CD4-positive, alpha-beta T cell treated with Interleukin-10 for 1 hour (primary cell): ENCODE results near the gene ZBTB7C.

Source experiments
- DNase-seq: peaks from one replicate; pipeline ENCODE4 v3.0.0-alpha.2; 2020

Gene ZBTB7C

GRCh38 chr18:48182779-48183178 lies 226.4 kb downstream of the ZBTB7C start:
- DNase-seq: no peak

DNA sequence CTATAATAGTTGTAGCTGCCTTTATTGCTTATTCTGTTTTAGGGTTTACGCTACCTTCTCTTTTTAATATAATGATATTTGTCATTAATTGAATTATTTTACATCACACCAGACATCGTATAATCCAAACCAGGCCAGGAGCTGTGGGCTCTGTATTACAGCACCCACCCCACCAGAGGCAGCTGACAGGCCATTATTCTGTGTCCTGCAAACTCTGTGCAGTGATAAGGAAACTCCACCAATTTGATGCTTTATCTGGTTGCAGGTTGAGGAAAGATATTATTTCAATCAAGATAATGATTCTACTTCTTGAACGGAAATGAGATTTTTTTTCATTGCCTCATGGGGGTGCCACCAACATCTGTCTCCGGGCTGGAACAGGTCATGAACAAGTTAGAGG lies 227.3 kb downstream of the ZBTB7C start:
- DNase-seq: no peak

DNA sequence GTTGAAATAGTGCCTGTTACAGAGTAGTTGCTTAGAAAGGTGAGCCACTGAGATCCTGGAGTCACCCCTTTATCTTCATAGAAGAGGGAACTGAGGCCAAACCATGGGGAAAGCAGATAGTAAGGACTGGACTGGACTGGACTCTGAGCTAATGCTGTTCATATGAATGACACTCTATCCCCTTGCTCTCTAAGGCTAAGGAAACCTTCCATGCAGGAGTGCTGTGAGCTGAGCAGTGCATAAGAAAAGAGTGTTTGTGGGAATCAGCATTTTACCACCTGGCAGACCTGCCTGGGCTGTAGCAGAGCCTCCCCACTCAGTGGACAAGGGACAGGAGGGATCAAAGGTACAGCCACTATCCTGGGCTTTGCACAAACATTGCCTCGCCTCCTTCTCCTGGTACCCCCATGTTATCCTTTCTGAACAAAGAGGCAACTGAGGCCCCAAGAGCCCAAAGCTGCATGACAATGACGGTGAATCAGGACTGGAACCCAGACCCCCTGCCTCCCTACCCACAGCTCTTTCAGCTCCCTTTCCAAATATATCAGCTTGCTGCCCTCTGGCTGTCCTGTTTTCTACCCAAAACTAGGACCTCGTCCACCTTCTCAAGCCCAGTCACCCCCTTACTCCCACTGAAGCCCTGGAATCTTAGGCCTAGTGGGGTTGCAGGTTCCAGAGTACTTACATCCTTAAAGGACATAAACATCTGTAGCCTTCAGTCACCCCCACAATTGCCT lies 227.9 kb downstream of the ZBTB7C start:
- no peak for DNase-seq

DNA sequence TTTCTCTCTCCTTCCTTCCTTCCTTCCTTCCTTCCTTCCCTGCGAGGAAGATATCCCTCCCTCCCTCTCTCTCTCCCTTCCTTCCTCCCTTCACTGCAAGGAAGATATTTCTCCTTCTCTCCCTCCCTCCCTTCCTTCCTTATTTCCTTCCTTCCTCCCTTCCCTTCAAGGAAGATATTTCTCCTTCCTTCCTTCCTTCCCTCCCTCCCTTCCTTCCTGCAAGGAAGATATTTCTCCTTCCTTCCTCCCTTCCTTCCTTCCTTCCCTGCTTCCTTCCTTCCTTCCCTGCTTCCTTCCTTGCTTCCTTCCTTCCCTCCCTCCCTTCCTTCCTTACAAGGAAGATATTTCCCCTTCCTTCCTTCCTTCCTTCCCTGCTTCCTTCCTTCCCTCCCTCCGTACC lies 229.5 kb downstream of the ZBTB7C start:
- DNase-seq: no peak

GRCh38 chr18:48179001-48179400 lies 230.2 kb downstream of the ZBTB7C start:
- no peak for DNase-seq

- no peak for DNase-seq
Observed at GRCh38 chr18:48176909-48177308, 232.3 kb downstream of the ZBTB7C start.

DNA sequence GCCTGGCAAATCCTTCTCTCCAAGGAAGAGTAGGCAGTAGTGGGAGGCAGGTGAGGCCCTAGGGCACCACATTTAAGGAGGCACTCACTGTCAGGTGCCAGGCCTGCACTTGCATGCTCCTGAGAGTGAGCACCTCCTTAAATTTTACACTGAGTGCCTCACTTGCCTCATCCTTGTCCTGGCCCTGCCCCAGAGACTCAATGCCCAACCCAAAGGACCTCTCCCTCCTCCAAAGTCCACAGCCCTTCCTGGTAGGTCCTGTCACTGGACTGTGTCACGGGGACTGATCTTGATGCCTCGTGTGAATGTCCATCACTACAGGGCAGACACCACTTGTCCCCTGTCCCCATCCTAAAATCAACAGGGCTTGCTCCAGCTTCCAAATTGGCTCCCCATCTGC lies 235.6 kb downstream of the ZBTB7C start:
- DNase-seq: no peak

GRCh38 chr18:48172226-48173006 lies 236.8 kb downstream of the ZBTB7C start:
- no peak for DNase-seq

DNA sequence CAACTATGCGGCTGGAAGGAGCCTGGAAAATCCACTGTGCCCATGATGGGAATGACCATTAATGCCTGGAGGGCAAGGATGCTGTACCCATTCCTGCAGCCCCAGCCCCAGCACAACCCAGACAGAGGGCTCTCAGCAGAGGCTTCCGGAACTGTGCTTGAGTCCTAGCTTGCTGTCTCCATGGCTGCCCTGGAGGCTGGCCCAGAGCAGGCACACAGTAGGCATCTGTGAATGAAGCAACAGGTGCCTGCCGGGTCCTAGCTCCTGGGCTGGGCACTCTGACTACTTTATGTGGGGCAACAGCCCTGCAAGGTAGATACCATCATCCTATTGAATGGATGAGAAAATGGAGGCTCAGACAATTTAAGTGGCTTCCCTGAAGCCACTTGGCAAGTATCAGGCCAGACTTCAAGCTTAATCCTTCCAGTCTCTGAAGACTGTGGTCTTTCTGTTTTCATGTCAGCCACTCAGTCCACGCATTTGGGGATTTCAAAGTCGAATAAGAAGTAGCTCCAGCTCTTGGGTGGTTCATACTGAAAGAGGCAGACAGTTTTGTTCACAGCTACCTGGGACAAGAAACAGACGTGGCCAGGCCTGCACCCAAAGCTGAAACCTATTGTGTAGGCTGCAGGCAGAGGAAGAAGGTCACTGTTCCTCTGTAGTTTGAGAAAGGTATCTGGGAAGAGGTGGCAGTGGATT lies 237.5 kb downstream of the ZBTB7C start:
- no peak for DNase-seq

DNA sequence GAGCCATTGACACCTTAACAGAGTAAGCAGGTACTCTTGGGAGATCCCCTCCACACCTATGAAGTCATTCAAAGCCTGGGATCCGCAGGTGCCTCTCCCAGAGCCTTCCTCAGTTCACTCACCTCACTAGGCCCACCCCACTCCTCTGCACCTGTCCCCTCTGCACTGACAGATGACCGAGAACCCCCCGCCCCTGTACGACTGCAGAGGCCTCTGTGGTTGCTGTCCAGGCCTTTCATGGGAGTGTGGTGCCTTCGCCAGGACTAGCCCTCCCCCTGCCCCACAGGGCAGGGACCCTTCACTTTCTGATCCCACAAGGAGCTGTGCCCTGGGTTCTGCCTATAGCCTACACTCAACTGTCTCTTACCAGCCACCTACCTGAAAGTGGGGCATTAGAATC lies 238.5 kb downstream of the ZBTB7C start:
- no peak for DNase-seq

DNA sequence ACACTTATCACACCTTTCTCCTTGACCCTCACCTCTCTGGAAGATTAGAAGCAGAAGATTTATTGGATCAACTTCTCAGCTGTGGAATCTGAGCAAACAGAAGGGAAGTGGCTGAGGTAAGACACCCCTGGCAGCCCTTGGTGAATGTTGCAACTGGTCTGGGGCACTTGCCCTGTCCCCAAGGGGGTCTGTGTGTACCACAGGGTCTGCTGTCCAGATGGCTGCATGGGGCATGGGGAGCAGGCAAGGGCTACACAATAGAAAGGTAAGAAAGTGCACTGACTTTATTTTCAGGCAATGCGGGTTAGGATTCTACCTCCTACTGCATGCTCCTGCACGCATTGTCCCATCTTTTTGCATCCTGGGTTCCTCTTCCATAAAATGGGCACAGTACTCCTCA lies 240.3 kb downstream of the ZBTB7C start:
- no peak for DNase-seq

DNA sequence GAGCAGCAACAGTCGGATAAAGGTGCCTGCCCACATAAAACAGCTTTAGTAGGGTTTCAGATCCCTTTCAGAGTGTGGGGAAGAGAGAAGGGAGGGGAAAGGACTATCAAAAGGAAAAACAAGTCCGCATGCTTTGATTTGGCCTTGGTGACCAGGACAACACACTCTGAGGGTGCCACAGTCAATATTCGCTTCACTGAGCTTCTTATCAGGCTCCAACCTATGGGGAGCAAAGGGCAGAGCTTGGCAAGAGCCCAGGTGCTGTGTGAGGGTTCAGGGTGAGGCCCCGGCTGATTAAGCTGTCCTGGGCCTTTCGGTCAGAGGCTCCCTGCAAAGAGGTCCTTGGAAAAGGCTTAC lies 241.3 kb downstream of the ZBTB7C start:
- DNase-seq: no peak

DNA sequence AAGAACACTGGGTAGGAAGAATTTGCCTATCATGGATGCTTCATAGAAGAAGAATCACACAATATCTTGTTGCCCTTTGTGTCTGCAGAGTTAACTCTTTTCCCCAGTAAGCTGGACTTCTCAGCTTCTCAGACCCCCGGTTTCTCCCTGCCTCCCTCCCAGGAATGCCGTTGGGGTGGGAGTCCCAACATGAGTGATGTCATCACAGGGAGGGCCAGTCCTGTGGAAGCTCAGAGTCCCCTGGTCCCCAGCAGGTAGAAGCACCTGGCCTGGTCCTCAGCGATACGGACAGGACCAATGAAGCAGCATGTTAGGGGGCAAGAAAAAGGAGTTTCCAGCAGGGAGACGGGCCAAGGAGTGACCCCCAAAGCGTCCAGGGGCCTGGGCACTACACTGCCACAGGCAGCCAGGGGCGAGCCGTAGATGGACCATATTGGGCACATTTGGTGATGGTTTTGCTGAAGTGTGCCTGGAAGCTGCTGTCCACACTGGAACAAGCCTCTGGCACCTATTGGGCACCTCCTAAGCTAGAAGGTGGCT lies 242.8 kb downstream of the ZBTB7C start:
- DNase-seq: no peak

GRCh38 chr18:48165111-48165866 lies 243.9 kb downstream of the ZBTB7C start:
- DNase-seq: no peak

DNA sequence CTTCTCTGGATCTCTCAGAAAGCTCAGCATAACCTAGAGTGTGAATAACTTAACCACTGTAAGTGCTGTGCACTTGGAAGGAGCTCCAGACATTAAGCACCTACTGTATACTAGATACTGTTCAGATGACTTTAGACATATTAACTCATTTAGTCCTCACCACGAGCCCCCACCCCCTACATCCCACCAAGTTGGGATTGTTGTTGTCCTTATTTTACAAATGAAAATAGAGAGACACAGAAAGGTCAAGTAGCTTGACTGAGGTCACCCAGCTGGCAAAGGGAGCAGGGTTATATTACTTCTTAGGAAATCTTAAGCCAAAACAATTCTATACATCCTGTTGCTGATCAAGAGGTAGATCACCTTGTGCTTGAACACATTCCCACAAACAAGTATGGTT lies 244.5 kb downstream of the ZBTB7C start:
- no peak for DNase-seq

DNA sequence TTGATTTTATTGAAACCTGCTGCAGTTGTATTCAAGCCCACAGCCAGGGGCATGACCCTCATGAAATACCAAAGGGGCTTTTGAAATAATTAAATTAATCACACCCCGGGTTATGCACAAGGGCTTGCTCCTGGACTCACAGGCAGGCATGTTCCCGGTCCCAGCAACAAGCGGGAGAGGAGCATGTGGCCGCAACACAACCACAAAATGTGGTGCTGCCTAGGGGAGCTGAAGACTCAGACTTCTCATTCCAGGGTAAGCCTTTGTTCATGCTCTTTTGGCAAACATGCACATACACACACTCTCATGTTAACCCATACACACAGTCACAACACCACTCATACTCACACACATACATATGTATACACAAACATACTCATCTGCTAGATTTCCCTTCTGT lies 245.1 kb downstream of the ZBTB7C start:
- DNase-seq: no peak

GRCh38 chr18:48163738-48164115 lies 245.5 kb downstream of the ZBTB7C start:
- no peak for DNase-seq

DNA sequence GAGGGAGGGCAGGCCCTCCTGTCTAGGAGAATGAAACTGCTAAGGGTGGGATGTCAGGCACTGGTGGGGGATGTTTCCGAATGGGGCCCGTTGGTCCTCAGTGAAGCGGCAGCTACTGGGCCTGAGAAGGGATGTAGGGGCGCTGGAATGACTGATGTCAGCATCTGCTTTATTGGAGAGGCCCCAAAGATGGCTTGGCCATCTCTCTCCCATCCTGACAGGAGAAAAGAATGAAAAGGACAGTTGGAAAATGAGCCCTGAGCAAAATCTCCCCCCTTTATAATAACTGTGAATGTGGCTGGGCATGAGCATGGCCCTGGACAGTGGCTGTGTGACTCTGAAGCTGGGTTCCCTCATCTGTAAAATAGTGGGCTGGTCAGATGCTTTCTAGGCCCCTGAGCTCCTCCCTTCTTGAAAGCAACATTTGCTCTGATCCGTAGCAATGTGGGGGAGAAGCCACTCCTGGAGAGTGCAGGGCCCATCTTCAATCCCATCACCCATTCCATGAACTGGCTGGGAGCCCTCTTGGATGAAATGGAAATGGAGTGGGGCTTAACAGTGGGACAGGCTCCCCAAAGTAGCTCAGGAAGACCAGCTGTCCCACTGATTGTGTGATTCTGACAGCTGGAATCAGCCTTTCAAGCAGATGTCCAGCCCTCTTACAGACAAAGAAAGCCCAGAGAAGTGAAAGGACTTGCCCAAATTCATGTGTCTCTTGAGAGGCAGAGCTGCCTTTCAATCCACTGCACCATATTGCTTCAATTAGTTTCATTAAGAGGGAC lies 246.0 kb downstream of the ZBTB7C start:
- no peak for DNase-seq

- DNase-seq: no peak
Observed at GRCh38 chr18:48161911-48162698, 247.1 kb downstream of the ZBTB7C start.

DNA sequence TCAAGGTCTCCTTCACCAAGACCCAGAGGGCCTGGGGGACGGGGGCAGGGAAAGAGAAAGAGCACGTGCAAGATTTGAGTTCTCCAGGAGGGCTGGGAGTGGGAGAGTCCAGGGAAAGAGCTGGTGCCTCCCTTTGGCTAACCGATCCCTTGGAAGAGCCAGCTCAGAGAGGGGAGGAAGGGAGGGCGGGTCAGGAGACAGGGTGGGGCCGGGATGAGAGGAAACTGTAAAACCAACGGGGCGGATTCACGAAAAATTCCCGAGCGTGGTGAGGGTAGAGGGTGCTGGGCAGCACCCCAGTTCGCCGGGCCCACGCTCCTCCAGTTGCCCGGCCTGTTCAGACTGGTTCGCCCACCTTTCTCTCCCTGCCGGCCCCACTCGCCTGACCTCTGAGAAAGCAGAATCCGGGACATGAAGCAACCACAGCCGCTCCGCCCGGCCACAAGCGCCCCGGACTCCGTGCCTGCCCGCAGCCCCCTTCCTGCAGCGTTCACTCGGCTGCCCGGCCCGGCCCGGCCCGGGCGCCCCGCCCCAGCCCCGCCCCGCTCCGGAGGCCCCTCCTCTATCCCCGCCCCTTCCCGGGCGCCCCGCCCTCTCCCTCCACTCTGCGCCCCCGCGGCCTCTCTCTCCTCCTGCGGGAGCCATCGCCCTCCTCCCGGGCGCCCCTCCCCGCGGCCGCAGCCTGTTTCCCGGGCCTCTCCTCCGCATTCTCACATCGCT lies 247.8 kb downstream of the ZBTB7C start:
- peak; percentile 67 for DNase-seq

DNA sequence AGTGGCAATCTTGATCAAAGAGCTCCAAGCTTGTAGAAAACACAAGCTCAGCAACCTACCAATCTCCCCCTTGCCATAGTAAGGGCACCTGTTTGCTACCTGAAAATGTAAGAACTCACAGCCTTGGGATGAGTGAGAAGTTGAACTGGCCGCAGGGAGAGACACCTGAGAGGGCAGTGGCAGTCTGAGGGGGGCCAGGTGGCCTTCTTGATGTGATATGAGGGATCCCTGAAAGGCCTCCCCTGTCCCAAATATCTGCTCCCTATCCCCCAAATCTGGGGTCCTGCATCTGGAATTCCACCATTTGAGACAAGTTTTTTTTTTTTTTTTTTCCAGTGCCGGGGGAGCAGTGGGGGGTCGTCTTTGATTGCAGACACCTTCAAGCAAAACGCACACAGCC lies 248.6 kb downstream of the ZBTB7C start:
- no peak for DNase-seq
